SHP77 (cell line): ENCODE results near the gene INPP5J.
"Not testable (repeated sequence)": the region's sequence is repeated elsewhere in the genome, so short reads cannot be mapped to it uniquely, and the experiment has no call there.

Source experiments
- DNase-seq, 2 experiments: peaks; one replicate each; lab custom pipeline; 2025; lab: John Stamatoyannopoulos, UW

INPP5J gene

GRCh38 chr22:31100762-31101525, 21.8 kb upstream of the INPP5J start:
- DNase-seq = no peak

GRCh38 chr22:31102441-31103081, 20.2 kb upstream of the INPP5J start:
- DNase-seq = no peak

GRCh38 chr22:31103111-31103510, 19.7 kb upstream of the INPP5J start:
- no peak for DNase-seq

- DNase-seq = no peak
These were observed 18.7 kb upstream of the INPP5J start for GRCh38 chr22:31103899-31104694.

DNA sequence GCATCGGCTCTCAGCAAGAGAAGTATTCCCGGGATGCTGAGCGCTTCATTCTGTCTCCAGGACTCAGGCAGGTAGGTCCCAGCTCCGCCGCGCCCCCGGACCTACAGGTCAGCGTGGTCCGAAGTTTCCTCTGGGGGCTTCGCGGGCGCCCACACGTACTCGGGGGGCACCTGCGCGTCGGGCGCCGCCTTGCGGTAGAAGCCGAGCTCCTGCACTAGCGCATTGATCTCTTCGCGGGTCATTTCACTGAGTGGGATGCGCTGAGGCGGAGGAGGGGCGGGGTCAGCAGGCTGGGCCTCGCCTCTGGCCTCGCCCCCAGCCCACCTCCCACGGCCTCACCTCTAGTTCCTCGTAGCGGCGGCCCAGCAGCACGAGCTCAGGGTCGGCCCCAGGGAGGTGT, 17.9 kb upstream of the INPP5J start:
- no peak for DNase-seq

- DNase-seq = no peak
These were observed 17.4 kb upstream of the INPP5J start for GRCh38 chr22:31105282-31105929.

GRCh38 chr22:31106001-31106571, 16.7 kb upstream of the INPP5J start:
- DNase-seq = no peak

GRCh38 chr22:31106731-31107177, 16.0 kb upstream of the INPP5J start:
- DNase-seq = no peak

GRCh38 chr22:31107178-31107893, 15.4 kb upstream of the INPP5J start, which contains the start of gene SELENOM:
TSS of gene SELENOM (minus strand) at chr22:31107568. CDS start at chr22:31107505, 63 bp downstream.
- peak; percentile 97 for DNase-seq

DNA sequence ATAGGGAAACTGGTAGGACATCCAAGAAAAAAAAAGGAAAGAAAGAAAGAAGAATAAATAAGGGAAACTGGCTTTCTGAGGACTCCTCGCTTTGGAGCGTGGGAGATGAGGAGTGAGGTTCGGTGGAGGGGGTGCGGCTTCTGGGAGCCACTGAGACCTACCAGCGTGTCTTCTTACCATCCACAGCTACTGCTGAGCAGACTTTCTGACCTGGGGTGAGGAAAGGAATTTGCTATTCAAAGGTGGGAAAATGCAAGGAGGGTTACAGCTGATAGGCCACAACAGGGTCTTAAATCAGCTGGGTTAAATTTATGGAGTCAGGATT, 14.9 kb upstream of the INPP5J start:
- no peak for DNase-seq

DNA sequence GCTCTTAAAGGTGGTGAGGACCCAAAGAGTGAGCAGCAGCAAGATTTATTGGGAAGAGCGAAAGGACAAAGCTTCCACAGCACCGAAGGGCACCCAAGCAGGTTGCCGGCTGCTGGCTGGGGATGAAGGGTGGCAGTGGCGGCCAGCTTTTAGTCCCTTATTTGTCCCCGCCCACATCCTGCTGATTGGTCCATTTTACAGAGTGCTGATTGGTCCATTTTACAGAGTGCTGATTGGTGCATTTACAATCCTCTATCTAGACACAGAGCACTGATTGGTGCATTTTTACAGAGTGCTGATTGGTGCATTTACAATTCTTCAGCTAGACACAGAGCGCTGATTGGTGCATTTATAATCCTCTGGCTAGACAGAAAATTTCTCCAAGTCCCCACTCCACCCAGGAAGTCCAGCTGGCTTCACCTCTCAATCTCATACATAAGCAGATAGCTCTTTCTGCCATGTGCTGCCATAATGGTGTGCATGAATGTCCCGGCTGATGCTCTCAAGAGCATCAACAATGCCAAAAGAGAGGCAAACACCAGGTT, 10.1 kb upstream of the INPP5J start:
- DNase-seq = not testable (repeated sequence)

- DNase-seq = no peak
These were observed 4.5 kb upstream of the INPP5J start for GRCh38 chr22:31118046-31118820.

- DNase-seq = peak in 1 of 2 experiments; percentile 15
These were observed 3.6 kb upstream of the INPP5J start for GRCh38 chr22:31119026-31119717.

- no peak for DNase-seq
These were observed 2.5 kb upstream of the INPP5J start for GRCh38 chr22:31120230-31120629.

DNA sequence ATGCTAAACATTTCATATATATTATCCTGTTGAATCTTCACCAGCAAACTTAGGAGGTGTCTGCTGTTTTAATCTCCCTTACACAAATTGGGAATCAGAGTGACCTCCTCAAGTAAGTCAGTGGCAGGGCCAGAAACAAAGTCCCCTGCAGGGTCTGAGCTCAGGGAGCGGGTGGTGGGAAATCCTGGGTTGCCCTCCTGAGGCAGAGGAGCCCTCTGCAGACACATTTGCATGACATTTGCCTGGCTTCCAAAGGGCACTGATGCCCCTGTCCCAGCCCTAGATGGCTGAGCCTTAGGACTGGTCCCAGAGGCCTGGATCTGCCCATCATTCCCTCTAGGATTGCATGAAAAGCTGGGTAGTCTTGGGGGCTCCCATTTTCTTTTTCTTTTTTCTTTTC, 2.1 kb upstream of the INPP5J start:
- no peak for DNase-seq

DNA sequence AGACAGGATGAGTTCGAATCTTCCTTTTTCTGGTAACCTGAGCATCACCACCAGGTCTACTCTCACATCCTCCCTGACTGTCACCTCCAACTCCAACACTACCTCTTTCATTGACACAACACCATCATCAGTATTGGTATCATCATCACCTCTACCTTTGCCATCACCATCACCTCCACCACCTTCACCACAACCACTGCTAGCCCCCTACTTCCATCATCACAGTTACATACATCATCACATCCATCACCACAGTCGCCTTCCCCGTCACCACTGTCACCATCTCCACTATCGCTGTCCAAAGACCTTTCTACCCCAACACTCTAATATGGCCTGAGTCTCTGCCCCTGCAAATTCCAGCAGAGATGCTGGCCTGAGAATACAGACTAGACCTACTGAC, 1.4 kb upstream of the INPP5J start:
- no peak for DNase-seq

DNA sequence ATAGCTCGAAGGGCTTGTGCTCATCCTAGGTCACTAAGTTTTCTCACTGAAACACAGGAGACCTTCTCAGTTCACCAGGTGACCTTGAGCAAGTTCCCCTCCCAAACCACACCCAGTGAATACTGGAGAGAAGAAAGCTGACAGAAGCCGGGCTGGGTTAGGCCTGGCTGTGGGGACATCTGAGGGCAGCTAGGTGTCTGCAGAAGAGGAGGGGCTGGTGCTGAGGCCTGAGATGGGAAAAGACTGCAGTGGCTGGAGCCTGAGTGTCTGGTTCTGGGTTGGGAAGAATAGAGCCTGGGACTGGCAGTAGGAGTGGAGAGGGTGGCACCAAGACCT, 602 bp upstream of the INPP5J start:
- no peak for DNase-seq

GRCh38 chr22:31123292-31123602, 481 bp downstream of the INPP5J start:
- no peak for DNase-seq

- DNase-seq = no peak
These were observed 1.5 kb downstream of the INPP5J start for GRCh38 chr22:31124290-31124689.
